ENCODE data around the gene CACNA1C.

GRCh38 chr12:2169940-2170339, 117.2 kb downstream of the CACNA1C start:
- TF ChIP-seq CTCF (conservative IDR thresholded peaks at IDR 0.05; ENCODE audit: low read depth, low read length): no peak
- TF ChIP-seq RFX5 (IDR thresholded peaks at IDR 0.05; ENCODE audit: low read depth, low read length): no peak
- TF ChIP-seq POLR2A (IDR thresholded peaks at IDR 0.05; ENCODE audit: low read depth, low read length): no peak
- no peak for TF ChIP-seq MAZ (IDR thresholded peaks at IDR 0.05; ENCODE audit: borderline replicate concordance, low read depth, low read length)
- TF ChIP-seq RAD21 (IDR thresholded peaks at IDR 0.05; ENCODE audit: low read length): no peak
- no peak for TF ChIP-seq CHD1 (IDR thresholded peaks at IDR 0.05; ENCODE audit: low read depth, low read length)
- no peak for TF ChIP-seq SMC3 (IDR thresholded peaks at IDR 0.05; ENCODE audit: low read depth, low read length)

Data from IMR-90 (cell line).